HepG2 (cell line): Measurements from ENCODE around the gene OPRM1. TPM values are rescaled to one million over a fixed set of nuclear protein-coding genes. Genes with fewer than 3 reads are reported as not detected.

Experiments
- EEA1 ChIP-seq: sonication (generic); formaldehyde crosslinking; IDR thresholded peaks from 2 replicates; pipeline ENCODE4 v1.5.1; 2020; ENCODE audit warnings: mild to moderate bottlenecking, missing genetic modification reagents, borderline replicate concordance
- EED ChIP-seq: sonication (generic); formaldehyde crosslinking; IDR thresholded peaks from 2 replicates; pipeline ENCODE4 v1.5.0; 2020; ENCODE audit warnings: mild to moderate bottlenecking, missing genetic modification reagents
- HES4 ChIP-seq: sonication (generic); formaldehyde crosslinking; IDR thresholded peaks from 2 replicates; pipeline ENCODE4 v1.9.0; 2021; ENCODE audit warnings: mild to moderate bottlenecking, missing genetic modification reagents, borderline replicate concordance
- IRX3 ChIP-seq: sonication (generic); formaldehyde crosslinking; IDR thresholded peaks from 2 replicates; pipeline ENCODE4 v1.8.1; 2023; ENCODE audit warnings: mild to moderate bottlenecking, low read depth, missing genetic modification reagents, borderline replicate concordance
- KDM5B ChIP-seq: sonication (generic); formaldehyde crosslinking; IDR thresholded peaks from 2 replicates; pipeline ENCODE4 v1.4.0; 2020; ENCODE audit warnings: missing genetic modification reagents, mild to moderate bottlenecking, borderline replicate concordance
- PHB2 ChIP-seq: fragments of 450-650 bp; IDR thresholded peaks from 2 replicates; pipeline ENCODE4 v1.6.1; 2018; ENCODE audit not compliant: partially characterized antibody
- RFX1 ChIP-seq: fragments of 450-650 bp; IDR thresholded peaks from 2 replicates; pipeline ENCODE4 v1.6.1; 2017
- SATB2 ChIP-seq: sonication (generic); formaldehyde crosslinking; IDR thresholded peaks from 2 replicates; pipeline ENCODE4 v1.5.0; 2020; ENCODE audit warnings: missing genetic modification reagents
- SSRP1 ChIP-seq: IDR thresholded peaks from 2 replicates; pipeline ENCODE4 v1.6.1; 2016; ENCODE audit warnings: control low read depth
- ZBTB7B ChIP-seq: sonication (generic); formaldehyde crosslinking; IDR thresholded peaks from 2 replicates; pipeline ENCODE4 v1.4.0; 2020; ENCODE audit warnings: missing genetic modification reagents
- ZIK1 ChIP-seq: sonication (generic); formaldehyde crosslinking; IDR thresholded peaks from 2 replicates; pipeline ENCODE4 v1.5.0; 2020; ENCODE audit warnings: mild to moderate bottlenecking, low read depth, missing genetic modification reagents, borderline replicate concordance
- ZNF263 ChIP-seq: sonication (generic); formaldehyde crosslinking; IDR thresholded peaks from 2 replicates; pipeline ENCODE4 v1.4.0; 2020; ENCODE audit warnings: missing genetic modification reagents
- ZNF543 ChIP-seq: sonication (generic); formaldehyde crosslinking; IDR thresholded peaks from 2 replicates; pipeline ENCODE4 v1.4.0; 2020; ENCODE audit warnings: mild to moderate bottlenecking, missing genetic modification reagents
- ZNF574 ChIP-seq: sonication (generic); formaldehyde crosslinking; IDR thresholded peaks from 2 replicates; pipeline ENCODE4 v1.4.0; 2020; ENCODE audit warnings: missing genetic modification reagents
- ZNF781 ChIP-seq: sonication (generic); formaldehyde crosslinking; IDR thresholded peaks from 2 replicates; pipeline ENCODE4 v1.5.1; 2020; ENCODE audit warnings: borderline replicate concordance, mild to moderate bottlenecking, missing genetic modification reagents; ENCODE audit errors: not compliant biosample characterization
- ZNF83 ChIP-seq: sonication (generic); formaldehyde crosslinking; IDR thresholded peaks from 2 replicates; pipeline ENCODE4 v1.4.0; 2020; ENCODE audit warnings: missing genetic modification reagents, mild to moderate bottlenecking, borderline replicate concordance
- polyA plus RNA-seq, 8 experiments: library from polyadenylated mRNA; depleted of rRNA in 3 of 8; stranded (reverse) in 7 of 8; unstranded in 1 of 8; fragments of >200 nt; fragmentation: Illumina TruSeq in 4 of 8; extraction: Trizol in 4 of 8; gene quantifications; 2 replicates each; pipeline versions ENCODE4 v1.2.1 to v1.2.3, GENCODE V29; 2011 to 2016; ENCODE audit warnings: low read depth in 4 of 8, missing spikeins in 1 of 8, mixed read lengths in 1 of 8; ENCODE audit not compliant: insufficient read depth in 1 of 8
- total RNA-seq, 5 experiments: library from RNA; depleted of rRNA; stranded (reverse); fragments of >200 nt; fragmentation: Illumina TruSeq; extraction: Trizol; gene quantifications; 2 replicates each; pipeline ENCODE4 v1.2.3, GENCODE V29; 2016; ENCODE audit warnings: low read depth in 1 of 5
- TF ChIP-seq, protein P1 (sequence below): sonication (generic); formaldehyde crosslinking; conservative IDR thresholded peaks from 2 replicates; pipeline ENCODE4 v1.4.0; 2020; ENCODE audit warnings: missing genetic modification reagents
- TF ChIP-seq, protein P2 (sequence below): sonication (generic); formaldehyde crosslinking; IDR thresholded peaks from 2 replicates; pipeline ENCODE4 v1.8.0; 2022; ENCODE audit warnings: missing genetic modification reagents, mild to moderate bottlenecking, inconsistent platforms, borderline replicate concordance
- TF ChIP-seq, protein P3 (sequence below): sonication (generic); formaldehyde crosslinking; IDR thresholded peaks from 2 replicates; pipeline ENCODE4 v1.4.0; 2020; ENCODE audit warnings: mild to moderate bottlenecking, missing genetic modification reagents, borderline replicate concordance

OPRM1 gene
- total and polyA plus RNA-seq, 2 of the 13 experiments (the other 11 are each of a cell fraction or from before 2014, with no cell fraction given), result not detected

- TF ChIP-seq ZNF574 (CRISPR knock-in tag) (peak; percentile 65), IRX3 (peak; percentile 87; the same call in 1 of the 2 replicates), SSRP1 (CRISPR knock-in tag) (no peak), RFX1 (no peak), ZBTB7B (CRISPR knock-in tag) (0 out of 2 replicates have a peak, but pooled peaks have one; percentile 36), SATB2 (CRISPR knock-in tag) (peak; percentile 90; the same call in 1 of the 2 replicates), EEA1 (CRISPR knock-in tag) (0 out of 2 replicates have a peak, but pooled peaks have one; percentile 64), HES4 (peak; percentile 97), ZIK1 (CRISPR knock-in tag) (no peak; the same call in 1 of the 2 replicates), PHB2 (no peak), ZNF543 (0 out of 2 replicates have a peak, but pooled peaks have one; percentile 29), ZNF83 (CRISPR knock-in tag) (0 out of 2 replicates have a peak, but pooled peaks have one; percentile 55), KDM5B (0 out of 2 replicates have a peak, but pooled peaks have one; percentile 57), ZNF781 (CRISPR knock-in tag) (peak; percentile 89), EED (peak; percentile 25; the same call in 1 of the 2 replicates), ZNF263 (peak; percentile 77)
- TF ChIP-seq, protein P1, sequence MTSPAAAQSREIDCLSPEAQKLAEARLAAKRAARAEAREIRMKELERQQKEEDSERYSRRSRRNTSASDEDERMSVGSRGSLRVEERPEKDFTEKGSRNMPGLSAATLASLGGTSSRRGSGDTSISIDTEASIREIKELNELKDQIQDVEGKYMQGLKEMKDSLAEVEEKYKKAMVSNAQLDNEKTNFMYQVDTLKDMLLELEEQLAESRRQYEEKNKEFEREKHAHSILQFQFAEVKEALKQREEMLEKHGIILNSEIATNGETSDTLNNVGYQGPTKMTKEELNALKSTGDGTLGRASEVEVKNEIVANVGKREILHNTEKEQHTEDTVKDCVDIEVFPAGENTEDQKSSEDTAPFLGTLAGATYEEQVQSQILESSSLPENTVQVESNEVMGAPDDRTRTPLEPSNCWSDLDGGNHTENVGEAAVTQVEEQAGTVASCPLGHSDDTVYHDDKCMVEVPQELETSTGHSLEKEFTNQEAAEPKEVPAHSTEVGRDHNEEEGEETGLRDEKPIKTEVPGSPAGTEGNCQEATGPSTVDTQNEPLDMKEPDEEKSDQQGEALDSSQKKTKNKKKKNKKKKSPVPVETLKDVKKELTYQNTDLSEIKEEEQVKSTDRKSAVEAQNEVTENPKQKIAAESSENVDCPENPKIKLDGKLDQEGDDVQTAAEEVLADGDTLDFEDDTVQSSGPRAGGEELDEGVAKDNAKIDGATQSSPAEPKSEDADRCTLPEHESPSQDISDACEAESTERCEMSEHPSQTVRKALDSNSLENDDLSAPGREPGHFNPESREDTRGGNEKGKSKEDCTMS (CRISPR knock-in tag), result peak; percentile 80; the same call in 1 of the 2 replicates
- TF ChIP-seq, protein P2, sequence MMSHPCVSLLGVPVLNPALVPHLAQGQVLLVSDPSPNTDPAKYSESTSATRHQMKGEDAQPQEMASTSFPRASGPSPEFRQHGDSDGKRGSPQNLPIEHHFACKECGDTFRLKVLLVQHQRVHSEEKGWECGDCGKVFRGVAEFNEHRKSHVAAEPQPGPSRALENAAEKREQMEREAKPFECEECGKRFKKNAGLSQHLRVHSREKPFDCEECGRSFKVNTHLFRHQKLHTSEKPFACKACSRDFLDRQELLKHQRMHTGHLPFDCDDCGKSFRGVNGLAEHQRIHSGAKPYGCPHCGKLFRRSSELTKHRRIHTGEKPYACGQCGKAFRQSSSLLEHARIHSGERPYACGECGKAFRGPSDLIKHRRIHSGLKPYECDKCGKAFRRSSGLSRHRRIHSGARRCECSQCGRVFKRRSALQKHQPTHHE (CRISPR knock-in tag), result 0 out of 2 replicates have a peak, but pooled peaks have one; percentile 43
- TF ChIP-seq, protein P3, sequence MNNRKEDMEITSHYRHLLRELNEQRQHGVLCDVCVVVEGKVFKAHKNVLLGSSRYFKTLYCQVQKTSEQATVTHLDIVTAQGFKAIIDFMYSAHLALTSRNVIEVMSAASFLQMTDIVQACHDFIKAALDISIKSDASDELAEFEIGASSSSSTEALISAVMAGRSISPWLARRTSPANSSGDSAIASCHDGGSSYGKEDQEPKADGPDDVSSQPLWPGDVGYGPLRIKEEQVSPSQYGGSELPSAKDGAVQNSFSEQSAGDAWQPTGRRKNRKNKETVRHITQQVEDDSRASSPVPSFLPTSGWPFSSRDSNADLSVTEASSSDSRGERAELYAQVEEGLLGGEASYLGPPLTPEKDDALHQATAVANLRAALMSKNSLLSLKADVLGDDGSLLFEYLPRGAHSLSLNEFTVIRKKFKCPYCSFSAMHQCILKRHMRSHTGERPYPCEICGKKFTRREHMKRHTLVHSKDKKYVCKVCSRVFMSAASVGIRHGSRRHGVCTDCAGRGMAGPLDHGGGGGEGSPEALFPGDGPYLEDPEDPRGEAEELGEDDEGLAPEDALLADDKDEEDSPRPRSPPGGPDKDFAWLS (CRISPR knock-in tag), result no peak
These were observed at the start of gene OPRM1 (continued) for GRCh38 chr6:154039231-154039842.
